Breast epithelium (tissue), 4 donors: ENCODE results near the gene TFPI. TPM values are rescaled to one million over a fixed set of nuclear protein-coding genes. Genes with fewer than 3 reads are reported as not detected.

ENCODE experiments used
- DNase-seq, 2 donors: peaks; one replicate each; pipeline ENCODE4 v3.0.0-alpha.2; 2019; ENCODE audit warnings: low spot score in 2 of 2
- H3K27ac ChIP-seq, 2 donors: fragments of 200-600 bp; sonication (generic) in 1 of 2; one replicate each; pipeline ENCODE4 v1.5.1; 2016 to 2019; ENCODE audit warnings: mild to moderate bottlenecking in 1 of 2
- H3K27me3 ChIP-seq, 2 donors: fragments of 200-600 bp; sonication (generic) in 1 of 2; one replicate each; pipeline versions ENCODE4 v1.5.1 to v1.6.0; 2017 to 2019; ENCODE audit warnings: control low read depth in 1 of 2, mild to moderate bottlenecking in 1 of 2
- H3K36me3 ChIP-seq: fragments of 200-600 bp; one replicate; pipeline ENCODE4 v1.5.1; 2019
- H3K4me1 ChIP-seq, 2 donors: fragments of 200-600 bp; sonication (generic); one replicate each; pipeline ENCODE4 v1.5.1; 2016 to 2019; ENCODE audit warnings: control low read depth in 1 of 2
- H3K4me3 ChIP-seq, 3 donors: fragments of 200-600 bp; sonication (generic); 1 replicate in 2 of 3; 2 replicates in 1 of 3; pipeline ENCODE4 v1.5.1; 2016 to 2019; ENCODE audit warnings: mild to moderate bottlenecking in 3 of 3, moderate library complexity in 2 of 3
- H3K9me3 ChIP-seq, 2 donors: fragments of 200-600 bp; sonication (generic) in 1 of 2; one replicate each; pipeline ENCODE4 v1.5.1; 2016 to 2019; ENCODE audit warnings: control low read depth in 1 of 2
- POLR2A ChIP-seq: fragments of 450-650 bp; IDR thresholded peaks from one replicate; pipeline ENCODE4 v1.6.1; 2016; ENCODE audit warnings: antibody characterized with exemption, mild to moderate bottlenecking, moderate library complexity
- POLR2AphosphoS5 ChIP-seq, 3 donors: sonication (generic); formaldehyde crosslinking; IDR thresholded peaks; one replicate each; pipeline ENCODE4 v1.6.1; 2017; ENCODE audit warnings: antibody characterized with exemption in 3 of 3
- intact Hi-C: fragments of 100-400 bp; cut with DNase I; formaldehyde crosslinking; loops from one replicate; pipeline ENCODE4 v1.15.1; 2023; ENCODE audit warnings: low total_unique reads
- total RNA-seq, 3 donors: library from RNA; depleted of rRNA; stranded (reverse); fragments of >200 nt; gene quantifications; one replicate each; pipeline ENCODE4 v1.1.0, GENCODE V29; 2016
- TF ChIP-seq, protein P1 (sequence below), 3 donors: fragments of 450-650 bp; IDR thresholded peaks; one replicate each; pipeline ENCODE4 v1.5.1; 2016 to 2017; ENCODE audit warnings: antibody characterized with exemption in 3 of 3, mild to moderate bottlenecking in 3 of 3, moderate library complexity in 3 of 3

Gene TFPI
- total RNA-seq, 3 donors from 2014 or later, result 52.4 to 105 (median 90.1) TPM

DNA sequence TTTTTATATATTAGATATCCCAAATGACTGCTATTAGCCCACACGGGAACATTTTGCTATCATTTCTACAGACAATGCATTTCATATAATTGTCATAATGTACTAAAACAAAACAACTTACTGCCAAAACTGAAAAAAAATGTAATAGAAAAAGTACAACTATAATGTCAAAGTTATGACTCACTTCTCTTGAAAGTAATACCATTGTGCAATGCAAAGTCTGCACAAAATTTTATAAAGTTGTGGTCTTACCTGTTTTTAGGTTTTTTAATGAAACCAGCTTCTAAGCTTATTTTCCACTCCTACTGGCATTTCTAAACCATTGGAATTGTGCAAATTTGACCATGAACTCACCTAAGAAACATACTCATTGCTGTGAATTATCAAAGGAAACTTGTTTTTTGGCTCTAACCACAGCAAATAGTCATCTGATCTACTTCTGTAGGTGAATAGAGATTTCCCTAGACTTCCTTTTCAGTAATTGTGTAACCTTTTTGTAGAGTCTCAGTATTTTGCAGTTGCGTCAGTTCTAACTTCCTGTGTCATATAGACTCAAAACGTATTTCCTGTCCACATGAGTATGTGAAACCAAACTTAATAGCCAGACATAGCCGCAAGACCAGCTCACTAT, 31.9 kb upstream of the TFPI start:
- H3K36me3 ChIP-seq, result no peaks in the 10 kb centered on the region
- no peak overlapping the region for H3K4me3 ChIP-seq
- H3K27me3 ChIP-seq, result no peaks in the 10 kb centered on the region
- TF ChIP-seq POLR2A (no peak), POLR2AphosphoS5 (IDR thresholded peaks at IDR 0.05) (no peak)
- TF ChIP-seq, protein P1, sequence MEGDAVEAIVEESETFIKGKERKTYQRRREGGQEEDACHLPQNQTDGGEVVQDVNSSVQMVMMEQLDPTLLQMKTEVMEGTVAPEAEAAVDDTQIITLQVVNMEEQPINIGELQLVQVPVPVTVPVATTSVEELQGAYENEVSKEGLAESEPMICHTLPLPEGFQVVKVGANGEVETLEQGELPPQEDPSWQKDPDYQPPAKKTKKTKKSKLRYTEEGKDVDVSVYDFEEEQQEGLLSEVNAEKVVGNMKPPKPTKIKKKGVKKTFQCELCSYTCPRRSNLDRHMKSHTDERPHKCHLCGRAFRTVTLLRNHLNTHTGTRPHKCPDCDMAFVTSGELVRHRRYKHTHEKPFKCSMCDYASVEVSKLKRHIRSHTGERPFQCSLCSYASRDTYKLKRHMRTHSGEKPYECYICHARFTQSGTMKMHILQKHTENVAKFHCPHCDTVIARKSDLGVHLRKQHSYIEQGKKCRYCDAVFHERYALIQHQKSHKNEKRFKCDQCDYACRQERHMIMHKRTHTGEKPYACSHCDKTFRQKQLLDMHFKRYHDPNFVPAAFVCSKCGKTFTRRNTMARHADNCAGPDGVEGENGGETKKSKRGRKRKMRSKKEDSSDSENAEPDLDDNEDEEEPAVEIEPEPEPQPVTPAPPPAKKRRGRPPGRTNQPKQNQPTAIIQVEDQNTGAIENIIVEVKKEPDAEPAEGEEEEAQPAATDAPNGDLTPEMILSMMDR (IDR thresholded peaks at IDR 0.05), result no peak
- no peaks in the 10 kb centered on the region for H3K9me3 ChIP-seq
- DNase-seq, result no peak
- intact Hi-C loops, result loop anchor here (10.0 kb wide), 1 partner anchor 929 kb away; no protein-coding TSS in a partner anchor
- no peak overlapping the region for H3K27ac ChIP-seq
- H3K4me1 ChIP-seq, result no peaks in the 10 kb centered on the region

DNA sequence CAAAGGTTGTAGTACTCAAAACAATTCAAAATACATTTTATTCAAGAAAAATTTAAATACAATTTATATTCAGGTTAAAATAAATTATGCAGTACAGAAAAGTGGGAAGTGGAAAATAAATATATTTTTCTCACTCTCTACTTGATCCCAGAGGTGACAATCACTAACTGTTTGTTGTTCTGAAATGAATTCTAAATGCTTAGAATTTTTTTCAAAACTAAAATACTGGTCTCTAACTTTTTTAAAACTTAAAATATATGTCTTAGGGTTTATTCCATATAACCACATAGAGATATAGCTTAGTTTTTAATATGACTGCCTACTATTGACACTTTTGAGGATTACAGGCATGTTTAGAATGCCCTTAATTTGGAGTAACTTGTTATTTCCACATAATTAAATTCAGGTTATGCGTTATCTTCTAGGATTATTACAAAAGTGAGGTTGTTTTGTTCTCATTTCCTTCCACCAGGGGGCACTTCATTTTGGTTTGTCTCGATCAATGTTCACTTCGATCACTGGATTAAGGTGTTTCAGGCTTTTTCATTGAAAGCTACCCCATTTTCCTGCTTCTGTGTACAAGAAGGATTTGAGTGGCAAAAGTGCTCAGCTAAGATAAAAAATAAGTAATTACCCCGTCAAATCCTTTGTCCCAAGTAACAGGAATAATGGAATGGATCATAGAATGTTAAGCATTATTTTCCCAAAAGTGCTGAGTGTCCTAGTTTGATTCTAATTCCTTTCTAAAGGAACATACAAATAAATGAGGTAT, 27.1 kb upstream of the TFPI start:
- Histone ChIP-seq H3K27me3 (no peaks in the 10 kb centered on the region), H3K4me3 (peak overlapping the region; percentile 6 to 43 (median 17)), H3K36me3 (no peaks in the 10 kb centered on the region), H3K4me1 (no peaks in the 10 kb centered on the region), H3K27ac (no peak overlapping the region), H3K9me3 (no peaks in the 10 kb centered on the region)
- no peak for DNase-seq
- intact Hi-C loops, result loop anchor here (10.0 kb wide), 1 partner anchor 933 kb away; no protein-coding TSS in a partner anchor
- TF ChIP-seq POLR2A, result no peak
- TF ChIP-seq, protein P1 (IDR thresholded peaks at IDR 0.05), result peak; percentile 70 to 80 (median 71)

- intact Hi-C loops, result loop anchor here (10.0 kb wide), 1 partner anchor 934 kb away; no protein-coding TSS in a partner anchor
- Histone ChIP-seq H3K9me3 (no peaks in the 10 kb centered on the region), H3K27ac (no peak overlapping the region), H3K36me3 (no peaks in the 10 kb centered on the region), H3K4me1 (no peaks in the 10 kb centered on the region), H3K4me3 (peak overlapping the region; percentile 6 to 43 (median 17)), H3K27me3 (no peaks in the 10 kb centered on the region)
- TF ChIP-seq, protein P1 (IDR thresholded peaks at IDR 0.05), result peak in 2 of 3 donors; percentile 20 to 46
- no peak for TF ChIP-seq POLR2AphosphoS5 (IDR thresholded peaks at IDR 0.05)
- TF ChIP-seq POLR2A, result no peak
- no peak for DNase-seq
Observed at GRCh38 chr2:187580462-187581124, 26.4 kb upstream of the TFPI start.

DNA sequence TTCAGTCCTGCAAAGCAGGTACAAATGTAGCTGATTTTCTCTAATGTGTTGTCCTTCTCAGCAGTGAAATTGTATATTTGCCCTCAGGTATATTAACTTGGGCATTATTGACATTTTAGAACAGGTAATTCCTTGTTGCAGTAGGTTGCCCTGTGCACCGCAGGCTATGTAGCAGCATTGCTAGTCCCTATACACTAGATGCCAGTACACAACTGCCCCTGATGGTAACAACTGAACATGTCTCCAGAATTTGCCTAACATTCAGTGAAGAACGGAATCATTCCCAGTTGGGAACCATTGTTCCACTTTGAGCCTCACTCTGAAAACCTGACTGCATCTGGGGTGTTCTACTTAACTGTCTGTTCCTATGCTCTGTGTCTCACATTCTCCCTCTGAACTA, 23.1 kb upstream of the TFPI start:
- H3K27ac ChIP-seq, result no peak overlapping the region
- no peaks in the 10 kb centered on the region for H3K27me3 ChIP-seq
- no peak for DNase-seq
- H3K4me3 ChIP-seq, result no peak overlapping the region
- peaks cover 0 to under 1% of the 10 kb centered on the region in 2 donors for H3K9me3 ChIP-seq
- TF ChIP-seq POLR2A, result no peak
- no peaks in the 10 kb centered on the region for H3K4me1 ChIP-seq
- intact Hi-C loops, result no loop called here
- no peaks in the 10 kb centered on the region for H3K36me3 ChIP-seq

DNA sequence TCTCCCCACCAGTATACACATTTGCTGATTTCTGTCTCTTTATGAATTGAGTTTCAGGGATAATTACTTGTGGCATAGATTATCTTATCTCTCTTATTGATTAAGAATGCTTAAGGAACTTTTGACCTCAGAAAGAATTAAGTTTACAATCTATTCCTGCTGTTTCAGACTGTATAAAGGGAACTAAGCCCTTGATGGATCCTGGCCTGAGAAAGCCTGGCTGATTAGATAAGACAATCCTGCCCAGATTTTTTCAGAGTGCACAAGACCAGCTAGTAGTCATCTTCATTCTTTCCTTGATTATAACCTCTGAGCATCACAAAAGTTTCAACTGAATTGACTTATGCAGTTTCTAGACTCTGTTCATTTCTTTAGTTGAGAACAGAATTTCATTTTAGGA, 22.7 kb upstream of the TFPI start:
- H3K4me3 ChIP-seq, result no peak overlapping the region
- no peaks in the 10 kb centered on the region for H3K36me3 ChIP-seq
- no peak overlapping the region for H3K27ac ChIP-seq
- H3K9me3 ChIP-seq, result peaks cover 0 to 5% of the 10 kb centered on the region in 2 donors
- H3K4me1 ChIP-seq, result no peaks in the 10 kb centered on the region
- H3K27me3 ChIP-seq, result no peaks in the 10 kb centered on the region
- intact Hi-C loops, result no loop called here
- TF ChIP-seq POLR2AphosphoS5 (IDR thresholded peaks at IDR 0.05) (no peak), POLR2A (no peak)
- TF ChIP-seq, protein P1 (IDR thresholded peaks at IDR 0.05), result no peak
- no peak for DNase-seq
